K562 (cell line): ENCODE measurements around the gene CFAP90. TPM values are rescaled to one million over a fixed set of nuclear protein-coding genes. Genes with fewer than 3 reads are reported as not detected.

Experiments used
- ATAC-seq: fragments of 200-7000 bp; cut with Tn5 transposase; 3 replicates; pipeline ENCODE4 v1.9.1; 2020; ENCODE audit warnings: moderate library complexity
- BruUV-seq: library from RNA; stranded (reverse); fragments of 400-500 nt; replicated peaks from 2 replicates; lab custom pipeline; 2021; lab: Mats Ljungman, UMichigan
- CTCF ChIA-PET: fragments of 300-600 bp; formaldehyde crosslinking; extraction: SDS; loops from one replicate; lab custom pipeline; 2021; ENCODE audit warnings: low intra/inter-chr PET ratio; lab: Yijun Ruan, JAX
- POLR2A ChIA-PET: fragments of 300-600, 350-650 bp; sonication (Branson Sonifier 250); formaldehyde crosslinking; extraction: SDS; loops from one replicate; lab custom pipeline; 2021; ENCODE audit warnings: antibody characterized with exemption, inconsistent platforms; lab: Yijun Ruan, JAX
- DNase-seq, 4 experiments: peaks; one replicate each; pipeline versions ENCODE4 v3.0.0 to v3.0.0-alpha.2; 2011 to 2018; ENCODE audit warnings: low spot score in 3 of 4, mixed read lengths in 3 of 4; ENCODE audit errors: extremely low read depth in 1 of 4
- FAIRE-seq: peaks from 2 replicates; lab custom pipeline; 2011; peaks lifted over from hg19 to GRCh38; lab: Jason Lieb, UNC
- H2AFZ ChIP-seq: 2 replicates; pipeline ENCODE4 v1.6.0; 2011; ENCODE audit warnings: low read depth, low read length, control low read depth, inconsistent platforms
- H3K27ac ChIP-seq: fragments of 200-600 bp; 3 replicates; pipeline ENCODE4 v1.8.0; 2011; ENCODE audit warnings: low read depth, mild to moderate bottlenecking, control low read depth, inconsistent platforms, low read length, moderate library complexity, mixed read lengths; ENCODE audit errors: extremely low read depth
- H3K27me3 ChIP-seq, 2 experiments: fragments of 300-600 bp in 1 of 2; 2 replicates in 1 of 2; 3 replicates in 1 of 2; pipeline versions ENCODE4 v1.6.0 to v1.8.0; 2011; ENCODE audit warnings: inconsistent platforms in 2 of 2, low read length in 2 of 2, mild to moderate bottlenecking in 1 of 2, mixed read lengths in 1 of 2, moderate library complexity in 1 of 2; ENCODE audit not compliant: control insufficient read depth in 2 of 2, insufficient read depth in 2 of 2
- H3K36me3 ChIP-seq: fragments of 300-600 bp; 3 replicates; pipeline ENCODE4 v1.8.0; 2011; ENCODE audit warnings: mild to moderate bottlenecking, low read length, inconsistent platforms; ENCODE audit not compliant: control insufficient read depth, insufficient read depth
- H3K4me1 ChIP-seq, 2 experiments: fragments of 200-600 bp in 1 of 2; replicated peaks in 1 of 2; 2 replicates in 1 of 2; 3 replicates in 1 of 2; pipeline versions ENCODE4 v1.5.1 to v1.8.0; 2011; ENCODE audit warnings: inconsistent platforms in 2 of 2, low read length in 2 of 2, mild to moderate bottlenecking in 1 of 2, mixed read lengths in 1 of 2, moderate library complexity in 1 of 2; ENCODE audit not compliant: control insufficient read depth in 2 of 2, insufficient read depth in 2 of 2
- H3K4me2 ChIP-seq: 2 replicates; pipeline ENCODE4 v1.6.1; 2011; ENCODE audit warnings: low read length, control low read depth, inconsistent platforms, mixed read lengths; ENCODE audit not compliant: insufficient read depth
- H3K4me3 ChIP-seq: fragments of 200-600 bp; sonication (generic), shearing (Covaris generic); 2 replicates; pipeline ENCODE4 v1.5.1; 2016; ENCODE audit warnings: control low read depth, inconsistent platforms
- H3K79me2 ChIP-seq: fragments of 200-600 bp; 3 replicates; pipeline ENCODE4 v1.8.0; 2011; ENCODE audit warnings: low read length, inconsistent platforms; ENCODE audit not compliant: control insufficient read depth, insufficient read depth
- H3K9ac ChIP-seq, 2 experiments: 2 replicates each; pipeline versions ENCODE4 v1.6.0 to v1.6.1; 2011; ENCODE audit warnings: low read depth in 2 of 2, low read length in 2 of 2, control low read depth in 1 of 2, inconsistent platforms in 1 of 2, mild to moderate bottlenecking in 1 of 2, mixed read lengths in 1 of 2; ENCODE audit not compliant: insufficient read depth in 1 of 2
- H3K9me1 ChIP-seq: one replicate; pipeline ENCODE4 v1.6.0; 2011; ENCODE audit warnings: inconsistent platforms, mild to moderate bottlenecking, low read length, moderate library complexity; ENCODE audit not compliant: control insufficient read depth, insufficient read depth
- H3K9me3 ChIP-seq: replicated peaks from 2 replicates; pipeline ENCODE4 v1.5.1; 2011; ENCODE audit warnings: low read depth, low read length, inconsistent platforms; ENCODE audit not compliant: control insufficient read depth, insufficient read depth
- H4K20me1 ChIP-seq: replicated peaks from 2 replicates; pipeline ENCODE4 v1.6.1; 2011; ENCODE audit warnings: low read length, inconsistent platforms, mixed read lengths; ENCODE audit not compliant: control insufficient read depth, insufficient read depth
- ARID2 ChIP-seq: fragments of 450-650 bp; IDR thresholded peaks from 2 replicates; pipeline ENCODE4 v1.6.1; 2017; ENCODE audit warnings: antibody characterized with exemption, mild to moderate bottlenecking
- KDM1A ChIP-seq, 2 experiments: fragments of 450-650 bp; IDR thresholded peaks; 2 replicates each; pipeline ENCODE4 v1.6.1; 2016; ENCODE audit warnings: mild to moderate bottlenecking in 2 of 2
- MEF2A ChIP-seq: IDR thresholded peaks from 2 replicates; pipeline ENCODE4 v1.6.1; 2011; ENCODE audit warnings: low read depth, mild to moderate bottlenecking, low read length, moderate library complexity; ENCODE audit not compliant: control insufficient read depth
- MTF1 ChIP-seq: fragments of 250-450 bp; sonication (Bioruptor Pico); IDR thresholded peaks from 2 replicates; pipeline ENCODE4 v1.9.0; 2021; ENCODE audit warnings: moderate library complexity, mild to moderate bottlenecking, inconsistent platforms, borderline replicate concordance
- MYBL2 ChIP-seq, 2 experiments: fragments of 450-650 bp in 1 of 2; sonication (generic) in 1 of 2; formaldehyde crosslinking in 1 of 2; IDR thresholded peaks; 2 replicates each; pipeline versions ENCODE4 v1.6.1 to v1.8.1; 2017 to 2022; ENCODE audit warnings: borderline replicate concordance in 1 of 2, inconsistent platforms in 1 of 2, low read depth in 1 of 2, mild to moderate bottlenecking in 1 of 2, missing genetic modification reagents in 1 of 2, moderate library complexity in 1 of 2
- PHF21A ChIP-seq: fragments of 450-650 bp; IDR thresholded peaks from 2 replicates; pipeline ENCODE4 v1.6.1; 2017; ENCODE audit warnings: low read depth, borderline replicate concordance
- SIX5 ChIP-seq, 2 experiments: IDR thresholded peaks; 2 replicates each; pipeline ENCODE4 v1.6.1; 2011; ENCODE audit warnings: low read length in 2 of 2, borderline replicate concordance in 1 of 2, low read depth in 1 of 2, mild to moderate bottlenecking in 1 of 2, moderate library complexity in 1 of 2; ENCODE audit not compliant: insufficient read depth in 1 of 2
- ZNF12 ChIP-seq: sonication (generic); formaldehyde crosslinking; IDR thresholded peaks from 2 replicates; pipeline ENCODE4 v1.4.0; 2020; ENCODE audit warnings: mild to moderate bottlenecking, missing genetic modification reagents
- ZNF407 ChIP-seq: fragments of 450-650 bp; IDR thresholded peaks from 2 replicates; pipeline ENCODE4 v1.6.1; 2016; ENCODE audit warnings: low read depth
- ZSCAN32 ChIP-seq: fragments of 450-650 bp; formaldehyde crosslinking; IDR thresholded peaks from 2 replicates; pipeline ENCODE4 v1.4.0; 2020; ENCODE audit warnings: mild to moderate bottlenecking, moderate library complexity
- WGBS: fragments of 100-300 bp; shearing (Covaris generic); methylation state at CpG from one replicate; pipeline ENCODE4 v1.1.6; 2016; ENCODE audit warnings: low coverage, mixed read lengths; ENCODE audit not compliant: insufficient coverage; ENCODE audit errors: missing lambda C conversion rate; 5-methylcytosine and 5-hydroxymethylcytosine counted together
- in situ Hi-C: fragments of 300-500 bp; cut with MboI; formaldehyde crosslinking; loops from 4 replicates; pipeline ENCODE4 v1.15.0; 2018; ENCODE audit warnings: inconsistent platforms, mixed read lengths
- intact Hi-C: fragments of 100-400 bp; cut with micrococcal nuclease; formaldehyde crosslinking; loops from 2 replicates; pipeline ENCODE4 v1.14.2; 2022
- polyA plus RNA-seq, 8 experiments: library from polyadenylated mRNA; depleted of rRNA in 4 of 8; stranded (reverse) in 5 of 8; unstranded in 3 of 8; fragments of >200 nt; fragmentation: Nextera tagmentation in 2 of 8; fragmentation: Illumina TruSeq in 1 of 8; extraction: Ambion mirVana in 2 of 8; extraction: Trizol in 1 of 8; gene quantifications; 2 replicates each; pipeline versions ENCODE4 v1.2.1 to v1.2.3, GENCODE V29; 2011 to 2014; ENCODE audit warnings: inconsistent platforms in 1 of 8, missing spikeins in 1 of 8
- total RNA-seq, 7 experiments: library from RNA; depleted of rRNA in 6 of 7; stranded (reverse); fragments of >200 nt in 6 of 7; fragmentation: Illumina TruSeq in 2 of 7; extraction: Trizol in 2 of 7; gene quantifications; 2 replicates each; pipeline versions ENCODE4 v1.2.1 to v1.2.3, GENCODE V29; 2011 to 2021; ENCODE audit warnings: low replicate concordance in 1 of 7
- TF ChIP-seq, protein P1 (sequence below): fragments of 450-650 bp; IDR thresholded peaks from 2 replicates; pipeline ENCODE4 v1.6.1; 2016; ENCODE audit warnings: missing biosample characterization, missing genetic modification characterization
- TF ChIP-seq, protein P2 (sequence below): fragments of 450-650 bp; formaldehyde crosslinking; IDR thresholded peaks from 2 replicates; pipeline ENCODE4 v1.4.0; 2020; ENCODE audit warnings: mild to moderate bottlenecking, mixed read lengths

Gene CFAP90
- total and polyA plus RNA-seq, 9 of the 15 experiments (the other 6 are each of a cell fraction or from before 2014, with no cell fraction given) = not detected

- no peak overlapping the region for H3K27ac ChIP-seq
- no peaks in the 10 kb centered on the region for H4K20me1 ChIP-seq
- no peak for ATAC-seq
- H3K9ac ChIP-seq = no peak overlapping the region
- BruUV-seq = no TSS peak
- intact Hi-C loops = no loop called here
- H3K9me1 ChIP-seq = no peaks in the 10 kb centered on the region
- H2AFZ ChIP-seq = no peak overlapping the region; the same call in 1 of the 2 replicates
- no peaks in the 10 kb centered on the region for H3K36me3 ChIP-seq
- CTCF ChIA-PET = no interaction called here
- in situ Hi-C loops = no loop called here
- no peaks in the 10 kb centered on the region for H3K9me3 ChIP-seq
- no peak for DNase-seq
- H3K27me3 ChIP-seq = peaks cover 4 to 13% of the 10 kb centered on the region in 2 experiments; a peak in 2 of 5 replicates
- H3K79me2 ChIP-seq = no peaks in the 10 kb centered on the region
- no peak overlapping the region for H3K4me2 ChIP-seq
- FAIRE-seq = no peak
- peaks cover 0 to 4% of the 10 kb centered on the region in 2 experiments; a peak in 1 of 5 replicates for H3K4me1 ChIP-seq
- no peak overlapping the region for H3K4me3 ChIP-seq
- WGBS = 42% methylated on average over 14 of the region's 16 CpGs
- POLR2A ChIA-PET = no interaction called here
- no peak for TF ChIP-seq ARID2
- no peak for TF ChIP-seq MTF1
- no peak for TF ChIP-seq SIX5 (IDR thresholded peaks at IDR 0.05; ENCODE audit: borderline replicate concordance in 1 of 2, insufficient read depth in 1 of 2, low read depth in 1 of 2, low read length in 2 of 2)
- no peak for TF ChIP-seq MYBL2 (IDR thresholded peaks at IDR 0.05; ENCODE audit: low read depth)
- no peak for TF ChIP-seq MYBL2 (CRISPR knock-in tag; IDR thresholded peaks at IDR 0.05; ENCODE audit: borderline replicate concordance)
- TF ChIP-seq ZNF407 = no peak
- TF ChIP-seq ZNF12 (CRISPR knock-in tag) = no peak
- TF ChIP-seq MEF2A = no peak
- no peak for TF ChIP-seq KDM1A (IDR thresholded peaks at IDR 0.05)
- TF ChIP-seq ZSCAN32 = no peak
- TF ChIP-seq, protein P1, sequence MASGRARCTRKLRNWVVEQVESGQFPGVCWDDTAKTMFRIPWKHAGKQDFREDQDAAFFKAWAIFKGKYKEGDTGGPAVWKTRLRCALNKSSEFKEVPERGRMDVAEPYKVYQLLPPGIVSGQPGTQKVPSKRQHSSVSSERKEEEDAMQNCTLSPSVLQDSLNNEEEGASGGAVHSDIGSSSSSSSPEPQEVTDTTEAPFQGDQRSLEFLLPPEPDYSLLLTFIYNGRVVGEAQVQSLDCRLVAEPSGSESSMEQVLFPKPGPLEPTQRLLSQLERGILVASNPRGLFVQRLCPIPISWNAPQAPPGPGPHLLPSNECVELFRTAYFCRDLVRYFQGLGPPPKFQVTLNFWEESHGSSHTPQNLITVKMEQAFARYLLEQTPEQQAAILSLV (tag) = no peak
- TF ChIP-seq PHF21A = no peak
- TF ChIP-seq, protein P2, sequence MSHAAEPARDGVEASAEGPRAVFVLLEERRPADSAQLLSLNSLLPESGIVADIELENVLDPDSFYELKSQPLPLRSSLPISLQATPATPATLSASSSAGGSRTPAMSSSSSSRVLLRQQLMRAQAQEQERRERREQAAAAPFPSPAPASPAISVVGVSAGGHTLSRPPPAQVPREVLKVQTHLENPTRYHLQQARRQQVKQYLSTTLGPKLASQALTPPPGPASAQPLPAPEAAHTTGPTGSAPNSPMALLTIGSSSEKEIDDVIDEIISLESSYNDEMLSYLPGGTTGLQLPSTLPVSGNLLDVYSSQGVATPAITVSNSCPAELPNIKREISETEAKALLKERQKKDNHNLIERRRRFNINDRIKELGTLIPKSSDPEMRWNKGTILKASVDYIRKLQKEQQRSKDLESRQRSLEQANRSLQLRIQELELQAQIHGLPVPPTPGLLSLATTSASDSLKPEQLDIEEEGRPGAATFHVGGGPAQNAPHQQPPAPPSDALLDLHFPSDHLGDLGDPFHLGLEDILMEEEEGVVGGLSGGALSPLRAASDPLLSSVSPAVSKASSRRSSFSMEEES (CRISPR knock-in tag) = no peak
These were observed 283 bp upstream of the CFAP90 start for GRCh38 chr5:7851240-7851592.
